ENCODE measurements around the gene ZNF649.

Gene ZNF649

DNA sequence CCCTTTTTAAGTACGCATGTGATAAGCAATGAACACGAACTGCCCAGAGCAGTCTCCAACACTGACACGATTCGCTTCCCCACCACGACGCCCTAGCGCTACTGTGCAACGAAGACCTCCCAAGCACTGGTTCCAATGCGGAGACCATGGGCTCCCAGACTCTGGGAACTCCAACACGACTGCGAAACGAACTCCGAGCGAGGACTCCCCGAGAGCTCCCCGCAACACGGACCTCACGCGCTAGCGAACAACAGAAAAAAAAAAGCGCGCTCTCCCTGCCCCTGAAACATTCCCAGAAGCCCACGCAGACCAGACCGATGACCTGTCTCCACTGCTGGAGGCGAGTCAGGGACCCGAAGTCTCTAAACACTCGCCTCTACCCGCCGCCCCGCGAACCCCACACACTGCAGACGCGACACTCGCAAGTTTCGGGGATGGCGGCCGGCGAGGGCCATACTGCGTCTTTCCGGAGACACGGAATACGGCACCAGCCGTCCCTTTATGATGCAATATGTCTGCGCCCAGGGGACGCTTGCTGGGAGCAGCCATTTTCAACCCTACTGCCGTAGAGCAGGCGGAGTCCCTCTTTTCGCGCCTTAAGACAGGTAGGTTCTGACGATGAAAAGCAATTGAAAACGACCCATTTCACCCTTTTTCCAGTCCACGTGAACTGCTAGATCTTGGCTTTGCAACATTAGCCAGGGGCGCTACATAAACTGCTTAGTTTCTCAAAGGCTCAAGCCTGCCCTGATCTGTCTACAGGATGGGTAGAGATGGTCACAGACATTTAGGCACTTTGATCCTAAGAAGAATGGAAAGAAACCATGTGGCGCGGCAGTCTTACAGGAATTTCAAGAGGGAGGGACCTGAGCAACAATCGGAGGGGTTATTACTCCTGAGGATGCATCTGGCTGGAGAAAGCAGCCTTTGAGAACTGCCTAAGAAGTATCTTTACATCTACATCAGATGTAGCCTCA lies 17.0 kb downstream of the ZNF649 start, which contains the start of gene ZNF577:
ZNF577 (minus strand) TSS at position 430 of the 977 bp plus-strand sequence. CDS start 7,569 bp downstream, outside the sequence.
- DNase-seq (ENCODE audit: low read depth in 2 of 2): peak; percentile 53 to 55

DNA sequence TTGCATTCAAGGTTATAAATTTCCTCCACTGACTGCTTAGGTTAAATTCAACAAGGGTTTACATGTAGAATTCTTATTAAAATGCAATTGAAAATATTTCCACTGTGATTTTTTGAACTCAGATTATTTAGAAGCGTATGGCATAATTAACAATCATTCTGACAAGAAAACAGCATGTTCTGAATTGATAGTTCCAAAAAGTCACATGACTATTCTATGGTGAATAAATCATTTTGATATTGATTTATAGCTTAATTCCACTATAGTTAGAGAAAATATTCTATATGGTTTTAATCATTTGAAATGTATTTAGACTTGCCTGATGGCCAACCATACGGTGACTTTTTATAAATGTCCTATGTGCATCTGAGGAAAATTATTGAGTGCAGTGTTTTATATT lies 20.1 kb downstream of the ZNF649 start:
- DNase-seq (ENCODE audit: low read depth in 2 of 2): no peak

DNA sequence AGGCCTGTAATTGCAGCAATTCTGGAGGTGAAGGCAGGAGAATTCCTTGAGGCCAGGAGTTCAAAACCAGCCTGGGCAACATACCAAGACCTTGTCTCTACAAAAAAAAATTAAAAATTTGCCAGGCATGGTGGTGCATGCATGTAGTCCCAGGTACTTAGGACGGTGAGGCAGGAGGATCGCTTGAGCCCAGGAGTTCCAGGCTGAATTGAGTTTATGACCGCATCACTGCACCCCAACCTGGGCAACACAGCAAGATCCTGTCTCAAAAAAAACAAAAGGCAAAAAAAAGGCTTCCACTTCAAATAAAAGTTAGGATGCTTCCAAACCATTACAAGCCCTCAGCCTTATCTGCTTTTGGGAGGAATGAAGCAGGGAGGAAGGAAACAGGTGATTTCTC lies 22.3 kb downstream of the ZNF649 start:
- no peak for DNase-seq (ENCODE audit: low read depth in 2 of 2)

DNA sequence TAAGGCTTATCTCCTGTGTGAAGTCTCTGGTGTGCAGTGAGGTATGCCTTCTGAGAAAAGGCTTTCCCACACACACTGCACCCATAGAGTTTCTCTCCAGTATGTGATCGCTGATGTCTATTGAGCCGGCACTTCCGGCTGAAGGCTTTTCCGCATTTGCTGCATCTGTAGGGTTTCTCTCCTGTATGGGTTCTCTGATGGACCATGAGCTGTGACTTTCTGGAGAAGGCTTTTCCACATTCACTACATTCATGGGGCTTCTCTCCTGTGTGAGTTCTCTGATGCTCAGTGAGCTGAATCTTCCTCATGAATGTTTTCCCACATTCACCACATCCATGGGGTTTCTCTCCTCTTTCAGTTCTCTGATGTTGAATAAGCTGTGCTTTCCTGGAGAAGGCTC lies 31.7 kb downstream of the ZNF649 start:
- DNase-seq (ENCODE audit: low read depth in 2 of 2): no peak

DNA sequence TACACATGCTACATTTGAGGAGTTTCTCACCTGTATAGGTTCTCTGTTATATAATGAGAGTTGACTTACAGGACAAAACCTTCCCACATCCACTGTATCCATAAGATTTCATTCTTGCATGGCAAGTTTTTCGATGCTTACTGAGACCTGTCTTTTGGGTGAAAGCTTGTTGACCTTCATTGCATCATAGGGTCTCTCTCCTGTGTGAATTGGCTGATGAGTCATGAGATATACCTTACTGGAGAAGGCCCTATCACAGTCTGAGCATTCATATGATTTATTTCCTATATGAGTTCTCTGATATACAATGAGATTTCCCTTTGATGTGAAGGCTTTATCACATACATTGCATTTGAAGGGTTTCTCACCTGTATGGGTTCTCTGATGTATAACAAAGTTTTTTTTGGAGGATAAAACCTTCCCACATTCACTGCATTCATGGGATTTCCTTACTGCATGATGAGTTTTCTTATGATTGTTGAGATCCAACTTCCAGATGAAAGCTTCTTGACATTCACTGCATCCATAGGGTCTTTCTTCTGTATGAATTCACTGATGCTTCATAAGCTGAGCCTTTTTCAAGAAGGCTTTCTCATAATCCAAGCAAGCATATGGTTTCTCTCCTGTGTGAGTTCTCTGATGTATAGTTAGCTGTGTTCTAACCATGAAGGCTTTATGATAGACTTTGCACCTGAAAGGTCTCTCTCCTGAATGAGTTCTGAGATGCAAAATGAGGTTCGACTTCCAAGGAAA lies 42.8 kb downstream of the ZNF649 start:
- no peak for DNase-seq (ENCODE audit: low read depth in 2 of 2)

Measured in stimulated activated CD4-positive, alpha-beta T cell treated with anti-CD3 and anti-CD28 coated beads, Interleukin-15, amount 100 ng/mL, for 48 hours (primary cell).